ENCODE measurements around the gene DPYSL3. TPM values are rescaled to one million over a fixed set of nuclear protein-coding genes. Genes with fewer than 3 reads are reported as not detected.
A peak's percentile ranks its signal among the peaks of the same experiment; 100 is the strongest.

DPYSL3 gene
- polyA plus RNA-seq, 1 of the 3 experiments (the other 2 are of a cell fraction): 123 TPM

GRCh38 chr5:147472664-147473475 lies 37.0 kb downstream of the DPYSL3 start:
- ChIA-PET POLR2A (no interaction called here), CTCF (interaction anchor here (0.8 to 2.9 kb wide), 8 partner anchors 8 to 105 kb away, joined by 3 to 16 read pairs (median 4); no protein-coding TSS in a partner anchor)
- peak; percentile 74 for DNase-seq
- Histone ChIP-seq H4K20me1 (ENCODE audit: insufficient read depth) (no peaks in the 10 kb centered on the region), H3K4me3 (ENCODE audit: low read depth in 2 of 2, low read length in 1 of 2) (no peak overlapping the region), H3K9ac (no peak overlapping the region), H3F3A (replicated peaks; ENCODE audit: insufficient read depth) (peaks cover 4% of the 10 kb centered on the region), H3K27ac (ENCODE audit: low read depth in 2 of 2, low read length in 1 of 2) (peak overlapping the region; percentile 26 to 92; a peak in 3 of 4 replicates), H3K4me2 (no peak overlapping the region), H2AFZ (ENCODE audit: low read depth) (no peak overlapping the region), H3K79me2 (ENCODE audit: insufficient read depth) (peaks cover 44% of the 10 kb centered on the region), H3K9me2 (no peaks in the 10 kb centered on the region), H3K27me3 (ENCODE audit: insufficient read depth) (no peaks in the 10 kb centered on the region), H3K4me1 (ENCODE audit: control insufficient read depth in 1 of 2, insufficient read depth in 2 of 2, low read depth in 1 of 2, low read length in 1 of 2) (peaks cover 24 to 38% of the 10 kb centered on the region in 2 experiments; a peak in 3 of 4 replicates), H3K36me3 (replicated peaks in 1 of 2; ENCODE audit: control insufficient read depth in 1 of 2, insufficient read depth in 2 of 2, low read length in 1 of 2) (peaks cover 0 to 9% of the 10 kb centered on the region in 2 experiments), H3K9me3 (peaks cover 4% of the 10 kb centered on the region; the same call in 1 of the 2 replicates)
- peak; percentile 98 for TF ChIP-seq GATA2 (CRISPR knock-in tag; IDR thresholded peaks at IDR 0.05)
- no peak for TF ChIP-seq MEF2A (IDR thresholded peaks at IDR 0.05; ENCODE audit: borderline replicate concordance, low read depth)
- TF ChIP-seq PBX3 (IDR thresholded peaks at IDR 0.05): peak; percentile 51; the same call in 1 of the 2 replicates
- TF ChIP-seq TCF12 (IDR thresholded peaks at IDR 0.05): peak; percentile 77
- no peak for TF ChIP-seq USF2 (IDR thresholded peaks at IDR 0.05; ENCODE audit: borderline replicate concordance, low read depth, low read length)
- peak; percentile 98 for TF ChIP-seq RCOR1 (IDR thresholded peaks at IDR 0.05; ENCODE audit: low read length)
- peak; percentile 24; the same call in 1 of the 2 replicates for TF ChIP-seq JUND (IDR thresholded peaks at IDR 0.05)
- TF ChIP-seq RAD21 (IDR thresholded peaks at IDR 0.05; ENCODE audit: low read length): 0 out of 2 replicates have a peak, but pooled peaks have one; percentile 17
- TF ChIP-seq NFIC (IDR thresholded peaks at IDR 0.05; ENCODE audit: borderline replicate concordance): peak; percentile 45; the same call in 1 of the 2 replicates
- peak; percentile 35 to 99; a peak in 2 of 4 replicates for TF ChIP-seq EP300 (IDR thresholded peaks at IDR 0.05; ENCODE audit: borderline replicate concordance in 1 of 2, low read depth in 1 of 2, low read length in 1 of 2)
- TF ChIP-seq IRF3 (IDR thresholded peaks at IDR 0.05; ENCODE audit: low read depth, low read length): no peak
- TF ChIP-seq NRF1 (IDR thresholded peaks at IDR 0.05; ENCODE audit: low read depth, low read length): no peak
- TF ChIP-seq MXI1 (IDR thresholded peaks at IDR 0.05; ENCODE audit: low read depth, low read length): 0 out of 2 replicates have a peak, but pooled peaks have one; percentile 23
- no peak for TF ChIP-seq ZBTB33 (IDR thresholded peaks at IDR 0.05; ENCODE audit: borderline replicate concordance, low read depth)
- peak; percentile 93 for TF ChIP-seq CHD2 (IDR thresholded peaks at IDR 0.05; ENCODE audit: low read length, partially characterized antibody)
- no peak for TF ChIP-seq RFX5 (IDR thresholded peaks at IDR 0.05; ENCODE audit: low read length)
- TF ChIP-seq TEAD4 (IDR thresholded peaks at IDR 0.05; ENCODE audit: borderline replicate concordance, insufficient read depth): peak; percentile 59; the same call in 1 of the 2 replicates
- peak; percentile 93 for TF ChIP-seq FOXJ3 (CRISPR knock-in tag; IDR thresholded peaks at IDR 0.05)
- peak; percentile 74; the same call in 1 of the 2 replicates for TF ChIP-seq POLR2AphosphoS5 (IDR thresholded peaks at IDR 0.05; ENCODE audit: low read depth, low read length)
- 19% methylated on average over 4 of the region's 4 CpGs for WGBS (ENCODE audit: low lambda C conversion rate)

Data from SK-N-SH (cell line).